ENCODE measurements around the gene SLC16A7. TPM values are rescaled to one million over a fixed set of nuclear protein-coding genes. Genes with fewer than 3 reads are reported as not detected.

SLC16A7 gene
- total and polyA plus RNA-seq, 2 of the 8 experiments (the other 6 are each of a cell fraction or from before 2014, with no cell fraction given) = 0.74 to 4.3 TPM

DNA sequence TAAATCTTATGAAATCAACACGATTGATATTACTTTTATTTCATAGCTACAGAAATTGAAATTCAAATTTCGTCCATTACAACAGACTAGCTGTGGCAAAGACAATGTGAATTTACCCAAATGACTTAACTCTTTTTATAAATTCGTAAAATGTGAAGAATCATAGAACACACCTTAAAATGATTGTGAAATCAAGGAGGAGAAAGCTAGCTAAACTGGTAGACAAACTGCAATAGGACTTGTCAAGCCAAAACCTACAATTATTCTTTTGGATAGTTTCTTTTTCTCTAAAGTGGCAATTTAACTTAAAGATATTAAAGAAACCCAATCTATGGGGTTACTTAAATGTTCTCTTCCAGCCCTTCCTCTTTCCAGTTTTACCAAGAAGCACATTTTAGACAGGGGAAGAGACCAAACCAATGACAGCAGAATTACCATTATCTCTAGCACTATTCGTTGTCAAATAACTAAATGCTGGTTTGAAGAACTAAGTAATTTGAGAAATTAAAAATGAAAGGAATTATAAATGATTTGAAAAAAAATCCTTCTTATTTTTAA lies 807 bp upstream of the SLC16A7 start (continued):
- TF ChIP-seq PHF8 (conservative IDR thresholded peaks at IDR 0.05; ENCODE audit: low read depth, low read length) (no peak), POLR2A (IDR thresholded peaks at IDR 0.05; ENCODE audit: control extremely low read depth in 1 of 2, low read depth in 2 of 2, low read length in 2 of 2) (no peak), BACH1 (IDR thresholded peaks at IDR 0.05; ENCODE audit: low read length) (no peak), KDM1A (IDR thresholded peaks at IDR 0.05; ENCODE audit: borderline replicate concordance, low read length) (no peak)

Measured in H1 (cell line).